NCI-H226 (cell line): ENCODE measurements around the gene EPS8L1.
A peak's percentile ranks its signal among the peaks of the same experiment; 100 is the strongest.
"Not testable (repeated sequence)": the region's sequence is repeated elsewhere in the genome, so short reads cannot be mapped to it uniquely, and the experiment has no call there.

Source experiments
- DNase-seq: peaks from one replicate; pipeline ENCODE4 v3.0.0-alpha.2; 2015

The EPS8L1 gene

DNA sequence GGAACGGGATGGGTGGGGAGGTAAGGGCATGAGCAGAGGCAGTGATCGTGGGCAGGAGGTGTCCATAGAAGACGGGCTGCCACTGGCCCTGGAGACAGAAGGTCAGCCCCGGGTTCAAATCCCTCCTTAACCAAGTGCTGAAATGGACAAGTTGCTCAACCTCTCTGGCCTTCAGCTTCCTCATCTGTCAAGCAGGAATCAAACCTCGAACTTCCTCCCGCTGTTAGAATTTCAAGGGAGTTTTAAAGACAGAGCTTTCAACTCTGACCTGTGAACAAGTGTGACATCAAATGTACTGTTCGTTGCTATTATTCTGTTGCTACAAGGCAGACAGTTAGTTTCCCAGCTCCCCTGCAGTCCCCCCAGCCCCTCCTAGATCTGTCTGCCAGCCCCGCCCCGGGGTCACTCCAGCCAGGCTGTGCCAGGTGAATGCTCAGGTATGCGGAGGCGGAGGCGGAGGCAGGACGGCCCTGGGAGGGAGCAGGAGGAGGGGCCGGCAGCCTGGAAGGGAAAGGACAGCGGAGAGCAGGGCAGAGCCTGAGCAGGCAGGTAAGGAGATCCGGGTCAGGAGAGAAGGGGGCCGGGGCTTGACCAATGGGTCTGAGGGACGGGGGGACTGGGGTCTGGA lies at the start of gene EPS8L1:
TSS of gene EPS8L1 (plus strand) at position 499 of the 628 bp plus-strand sequence. CDS start 576 bp downstream, outside the sequence.
- peak; percentile 20 for DNase-seq

DNA sequence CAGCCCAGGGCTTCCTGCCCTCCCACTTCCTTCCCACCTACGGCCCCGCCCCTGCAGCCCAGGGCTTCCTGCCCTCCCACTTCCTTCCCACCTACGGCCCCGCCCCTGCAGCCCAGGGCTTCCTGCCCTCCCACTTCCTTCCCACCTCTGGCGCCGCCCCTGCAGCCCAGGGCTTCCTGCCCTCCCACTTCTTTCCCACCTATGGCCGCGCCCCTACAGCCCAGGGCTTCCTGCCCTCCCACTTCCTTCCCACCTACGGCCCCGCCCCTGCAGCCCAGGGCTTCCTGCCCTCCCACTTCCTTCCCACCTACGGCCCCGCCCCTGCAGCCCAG lies 48.6 kb upstream of the EPS8L1 start:
- DNase-seq, result not testable (repeated sequence)

DNA sequence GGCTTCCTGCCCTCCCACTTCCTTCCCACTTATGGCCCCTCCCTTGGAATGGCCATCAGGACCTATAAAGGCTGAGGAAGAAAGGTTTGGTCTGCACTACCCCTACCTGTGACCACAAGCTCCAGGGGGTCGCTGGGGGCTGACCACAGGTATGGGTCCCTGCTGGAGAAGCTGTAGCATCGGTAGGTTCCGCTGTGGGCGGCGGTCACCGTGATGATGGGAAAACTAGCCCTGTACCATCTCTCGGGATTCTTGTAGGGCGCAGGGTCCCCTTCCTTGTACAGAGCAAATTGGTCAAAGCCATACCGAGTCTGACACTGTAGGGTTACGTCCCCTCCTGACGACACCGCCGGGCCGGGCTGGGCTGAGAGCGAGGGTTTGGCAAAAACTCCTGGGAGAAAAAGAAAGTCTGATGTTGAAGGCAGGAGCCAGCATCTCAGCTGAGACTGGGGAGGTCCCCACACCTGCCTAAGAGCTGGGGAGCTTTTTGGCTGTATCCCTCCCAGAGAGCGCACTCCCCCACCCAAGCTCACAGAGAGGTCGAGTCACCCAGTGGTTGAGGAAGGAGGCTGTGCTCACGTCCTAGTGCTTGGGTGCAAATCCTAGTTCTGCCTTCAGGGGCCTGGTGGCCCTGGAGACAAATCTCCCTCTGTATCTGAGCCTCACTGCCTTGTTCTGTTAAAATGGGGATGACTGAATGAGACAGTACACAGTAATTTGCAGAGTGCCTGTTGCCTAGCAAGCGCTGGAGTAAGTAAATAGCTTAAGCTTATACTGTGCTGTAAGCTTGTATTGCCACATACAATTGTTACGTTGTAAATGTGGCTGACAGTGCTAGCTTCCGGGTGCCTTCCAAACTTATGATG lies 48.0 kb upstream of the EPS8L1 start:
- no peak for DNase-seq

GRCh38 chr19:55028757-55029156 lies 46.9 kb upstream of the EPS8L1 start:
- DNase-seq, result no peak

- no peak for DNase-seq
Measured at GRCh38 chr19:55031178-55031577, 44.5 kb upstream of the EPS8L1 start.

- DNase-seq, result no peak
Measured at GRCh38 chr19:55032170-55032800, 43.4 kb upstream of the EPS8L1 start.

GRCh38 chr19:55032976-55033643 lies 42.6 kb upstream of the EPS8L1 start:
- DNase-seq, result not testable (repeated sequence)

DNA sequence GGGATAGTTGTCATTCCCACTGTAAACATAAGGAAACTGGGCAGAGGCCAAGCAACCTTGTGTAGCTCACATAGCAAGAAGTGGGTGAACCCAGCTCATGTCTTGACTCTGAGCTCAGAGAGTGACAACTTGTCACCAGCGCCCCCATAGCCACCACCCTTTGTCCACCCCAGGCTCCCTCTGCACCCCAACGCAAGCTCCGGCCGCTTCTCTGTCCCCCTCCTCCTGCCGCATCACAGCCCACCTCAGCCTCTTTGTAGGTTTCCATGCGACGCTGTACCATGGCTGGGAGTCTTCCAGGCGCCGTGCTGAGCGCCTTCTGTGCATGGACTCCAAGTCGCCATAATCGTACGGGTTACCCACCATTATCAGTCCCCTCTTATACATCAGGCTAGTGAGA lies 40.9 kb upstream of the EPS8L1 start:
- DNase-seq, result no peak

GRCh38 chr19:55036058-55036457 lies 39.6 kb upstream of the EPS8L1 start:
- DNase-seq, result no peak

DNA sequence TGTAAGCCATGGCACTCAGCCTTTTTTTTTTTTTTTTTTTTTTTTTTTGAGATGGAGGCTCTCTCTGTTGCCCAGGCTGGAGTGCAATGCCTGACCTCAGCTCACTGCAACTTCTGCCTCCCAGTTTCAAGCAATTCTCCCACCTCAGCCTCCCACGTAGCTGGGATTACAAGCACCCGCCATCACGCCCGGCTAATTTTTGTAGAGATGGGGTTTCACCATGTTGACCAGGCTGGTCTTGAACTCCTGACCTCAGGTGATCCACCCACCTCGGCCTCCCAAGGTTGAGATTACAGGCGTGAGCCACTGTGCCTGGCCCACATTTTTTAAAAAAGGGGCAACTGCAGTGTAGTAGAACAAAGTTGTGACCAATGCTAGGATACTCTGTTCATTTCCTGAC lies 38.1 kb upstream of the EPS8L1 start:
- DNase-seq, result not testable (repeated sequence)

- not testable (repeated sequence) for DNase-seq
Measured at GRCh38 chr19:55040654-55041053, 35.0 kb upstream of the EPS8L1 start.

- DNase-seq, result no peak
Measured at GRCh38 chr19:55041244-55041626, 34.4 kb upstream of the EPS8L1 start.

- no peak for DNase-seq
Measured at GRCh38 chr19:55041627-55042343, 33.9 kb upstream of the EPS8L1 start.

DNA sequence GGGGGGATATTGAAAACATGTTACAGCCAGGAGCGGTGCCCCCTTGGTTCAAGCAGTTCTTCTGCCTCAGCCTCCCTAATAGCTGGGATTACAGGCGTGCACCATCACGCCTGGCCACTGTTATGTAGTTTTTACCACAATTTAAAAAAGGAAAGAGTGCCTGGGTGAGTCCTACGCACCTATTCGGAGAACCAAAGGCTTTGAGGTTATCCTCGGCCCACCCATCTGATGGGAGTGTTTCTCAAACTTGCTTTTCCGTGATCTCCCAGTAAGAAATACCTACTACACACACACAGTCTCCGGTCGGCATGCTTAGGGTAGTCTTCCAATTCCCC lies 33.4 kb upstream of the EPS8L1 start:
- no peak for DNase-seq

DNA sequence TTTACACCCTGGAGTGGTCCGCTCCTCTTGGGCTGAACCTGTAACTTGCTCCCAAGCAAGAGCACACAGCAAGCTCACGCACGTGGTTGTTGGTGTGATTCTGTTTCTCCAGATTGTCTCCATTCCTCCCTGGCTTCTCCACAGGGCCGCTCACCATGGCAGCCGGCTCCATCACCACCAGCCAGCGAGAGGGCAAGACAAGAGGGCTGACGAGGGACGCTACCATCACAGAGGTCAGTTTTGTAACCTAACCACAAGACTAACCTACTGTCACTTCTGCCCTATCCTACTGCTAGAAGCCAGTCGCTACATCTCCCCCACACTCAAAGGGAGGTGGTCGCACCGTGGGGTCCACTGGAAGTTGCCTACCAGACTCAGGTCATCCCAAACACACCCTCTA lies 33.0 kb upstream of the EPS8L1 start:
- no peak for DNase-seq

DNA sequence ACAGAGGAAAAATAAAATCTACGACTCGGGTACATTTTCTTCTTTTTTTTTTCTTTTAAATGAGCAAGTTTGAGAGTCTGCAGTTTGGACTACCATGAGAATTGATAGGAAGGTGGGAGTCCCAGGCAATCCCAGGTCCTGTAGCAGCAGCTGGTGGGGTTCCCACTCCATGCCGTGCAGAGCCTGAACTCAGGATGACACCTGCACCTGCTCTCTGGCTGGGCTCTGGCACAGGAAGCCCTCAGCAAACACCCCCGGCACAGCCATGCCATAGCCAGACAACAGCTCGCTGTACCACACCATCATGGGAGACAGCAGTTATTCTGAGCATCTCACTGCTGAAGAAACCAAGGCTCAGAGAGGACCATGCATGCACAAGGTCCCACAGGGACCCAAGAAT lies 31.4 kb upstream of the EPS8L1 start:
- DNase-seq, result no peak

DNA sequence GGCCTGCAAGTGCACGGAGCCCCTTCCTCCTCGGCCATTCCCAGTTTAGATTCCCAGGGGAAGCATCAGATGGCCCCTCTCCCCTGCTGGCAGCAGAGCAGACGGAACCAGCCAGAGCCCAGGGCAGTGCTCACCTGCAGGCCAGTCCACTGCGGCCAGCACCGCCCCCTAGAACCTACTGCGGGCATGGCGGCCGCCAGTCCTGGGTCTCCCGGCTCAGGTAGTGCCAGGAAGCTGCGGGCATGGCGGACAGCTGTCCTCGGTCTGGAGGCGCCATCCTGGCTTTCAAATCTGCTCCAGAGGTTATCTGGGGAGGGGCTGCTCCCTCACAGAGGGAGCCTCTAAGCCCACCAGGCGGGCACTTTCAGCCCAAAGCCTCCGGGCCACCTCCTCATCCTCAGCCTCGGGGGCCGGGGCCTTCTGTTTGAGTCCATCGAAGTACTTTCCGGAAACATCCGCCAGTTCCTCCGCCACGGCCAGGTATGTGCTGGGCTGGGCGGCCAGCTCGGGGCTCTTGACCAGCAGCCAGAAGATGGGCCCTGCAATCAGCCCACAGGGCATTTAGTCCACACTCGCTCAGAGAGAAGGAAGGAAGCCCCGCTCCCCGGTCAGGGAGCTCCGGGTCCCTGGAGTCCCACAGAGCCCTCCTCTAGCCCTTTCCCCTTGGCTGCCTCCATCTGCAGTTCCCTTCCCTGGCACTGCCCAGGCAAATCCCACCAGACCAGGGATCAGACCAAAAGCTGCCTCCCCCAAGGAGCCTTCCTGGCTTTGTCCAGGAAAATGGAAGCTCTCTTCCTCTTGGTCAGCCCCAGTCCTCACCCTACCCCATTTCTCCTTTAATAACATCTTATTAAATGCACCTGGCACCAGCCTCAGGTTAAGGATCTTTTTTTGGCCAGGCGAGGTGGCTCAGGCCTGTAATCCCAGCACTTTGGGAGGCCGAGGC lies 30.6 kb upstream of the EPS8L1 start:
- DNase-seq, result no peak

- no peak for DNase-seq
Measured at GRCh38 chr19:55046975-55047622, 28.6 kb upstream of the EPS8L1 start.

DNA sequence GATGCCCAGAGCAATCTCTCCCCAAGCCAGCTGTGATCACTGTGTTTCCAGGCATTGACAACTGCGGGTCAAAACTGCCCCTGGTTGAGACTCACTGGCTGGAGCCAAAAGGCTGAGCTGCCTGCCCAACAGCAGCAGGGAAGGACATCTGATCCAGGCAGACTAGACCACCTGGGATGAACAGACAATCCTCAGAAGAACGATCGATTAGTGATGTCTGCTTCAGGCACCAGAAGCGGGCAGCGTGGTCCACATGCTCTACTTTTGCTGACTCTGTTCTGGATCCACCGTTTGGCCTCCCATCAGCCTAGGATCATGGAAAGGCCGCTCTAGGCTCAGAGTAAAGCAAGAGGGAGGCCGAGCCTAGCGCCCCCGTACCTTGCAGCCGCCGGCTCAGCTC lies 27.7 kb upstream of the EPS8L1 start:
- DNase-seq, result no peak

- no peak for DNase-seq
Measured at GRCh38 chr19:55048446-55048845, 27.2 kb upstream of the EPS8L1 start.
